Small intestine (tissue), 7 donors: ENCODE measurements around the gene CROCC. TPM values are rescaled to one million over a fixed set of nuclear protein-coding genes. Genes with fewer than 3 reads are reported as not detected.

Experiments used
- DNase-seq, 2 donors: peaks; one replicate each; pipeline versions ENCODE4 v3.0.0 to v3.0.0-alpha.2; 2013
- FAIRE-seq: peaks from 2 replicates; lab custom pipeline; 2012; peaks lifted over from hg19 to GRCh38; lab: Jason Lieb, UNC
- H3K27ac ChIP-seq, 3 donors: one replicate each; pipeline ENCODE4 v1.5.1; 2013; ENCODE audit warnings: low read length in 2 of 3, mild to moderate bottlenecking in 2 of 3, control low read depth in 1 of 3, inconsistent platforms in 1 of 3, low read depth in 1 of 3, moderate library complexity in 1 of 3
- H3K27me3 ChIP-seq, 3 donors: one replicate each; pipeline ENCODE4 v1.6.1; 2013; ENCODE audit warnings: low read length in 3 of 3, inconsistent platforms in 1 of 3; ENCODE audit not compliant: control insufficient read depth in 3 of 3, insufficient read depth in 3 of 3
- H3K36me3 ChIP-seq, 3 donors: one replicate each; pipeline ENCODE4 v1.6.1; 2013; ENCODE audit warnings: low read length in 3 of 3, inconsistent platforms in 1 of 3, low read depth in 1 of 3, mild to moderate bottlenecking in 1 of 3, moderate library complexity in 1 of 3; ENCODE audit not compliant: control insufficient read depth in 3 of 3, insufficient read depth in 2 of 3
- H3K4me1 ChIP-seq, 3 donors: one replicate each; pipeline ENCODE4 v1.6.1; 2013; ENCODE audit warnings: low read length in 2 of 3, inconsistent platforms in 1 of 3, low read depth in 1 of 3, mild to moderate bottlenecking in 1 of 3, moderate library complexity in 1 of 3; ENCODE audit not compliant: control insufficient read depth in 3 of 3, insufficient read depth in 2 of 3
- H3K4me3 ChIP-seq, 3 donors: one replicate each; pipeline ENCODE4 v1.5.1; 2013; ENCODE audit warnings: low read length in 3 of 3, control low read depth in 1 of 3, inconsistent platforms in 1 of 3, low read depth in 1 of 3, mild to moderate bottlenecking in 1 of 3, moderate library complexity in 1 of 3
- H3K9me3 ChIP-seq, 2 donors: one replicate each; pipeline ENCODE4 v1.6.1; 2013; ENCODE audit warnings: low read depth in 1 of 2, low read length in 1 of 2; ENCODE audit not compliant: control insufficient read depth in 2 of 2, insufficient read depth in 1 of 2
- WGBS, 3 donors: extraction: QIAGEN DNeasy Blood & Tissue Kit; methylation state at CpG; one replicate each; pipeline ENCODE4 v1.1.7; 2013; 5-methylcytosine and 5-hydroxymethylcytosine counted together
- polyA plus RNA-seq, 4 donors: library from polyadenylated mRNA; stranded (reverse) in 3 of 4; unstranded in 1 of 4; fragments of 200-250 nt in 3 of 4; fragments of 120-200 nt in 1 of 4; gene quantifications; one replicate each; pipeline versions ENCODE4 v1.2.1 to v1.2.3, GENCODE V29; 2013
- donor health status: healthy with polysubstance abuse.
- donor health status: control.
- donor health status: control.
- donor health status: Bipolar disorder and iron deficiency.
- donor health status: healthy.

Gene CROCC
- polyA plus RNA-seq, 4 donors: 2.7 to 19.6 (median 10.2) TPM

GRCh38 chr1:16992102-16992501, 70.4 kb downstream of the CROCC start:
- no peak for FAIRE-seq
- DNase-seq: no peak

GRCh38 chr1:16992675-16993074, 70.9 kb downstream of the CROCC start:
- no peak overlapping the region for H3K4me3 ChIP-seq
- no peak for DNase-seq
- H3K9me3 ChIP-seq: no peaks in the 10 kb centered on the region
- FAIRE-seq: no peak
- no peaks in the 10 kb centered on the region for H3K27me3 ChIP-seq
- peaks cover 0 to 69% (median 7%) of the 10 kb centered on the region in 3 donors for H3K36me3 ChIP-seq
- no peaks in the 10 kb centered on the region for H3K4me1 ChIP-seq
- 92 to 97% (median 95%) methylated on average over 9 of the region's 9 CpGs for WGBS, 3 donors
- H3K27ac ChIP-seq: no peak overlapping the region

More at GRCh38 chr1:16992102-16992501, 70.4 kb downstream of the CROCC start:
- WGBS, 3 donors: 87 to 100% (median 94%) methylated on average over 6 to 12 of the region's 12 CpGs
- Histone ChIP-seq H3K4me3 (no peak overlapping the region), H3K27me3 (no peaks in the 10 kb centered on the region), H3K27ac (no peak overlapping the region), H3K36me3 (peaks cover 0 to 74% (median 7%) of the 10 kb centered on the region in 3 donors), H3K9me3 (no peaks in the 10 kb centered on the region), H3K4me1 (no peaks in the 10 kb centered on the region)

GRCh38 chr1:16993521-16994038, 71.8 kb downstream of the CROCC start:
- 92 to 93% (median 93%) methylated on average over 10 to 15 of the region's 15 CpGs for WGBS, 3 donors

GRCh38 chr1:16996845-16997244, 75.1 kb downstream of the CROCC start:
- Histone ChIP-seq H3K27ac (no peak overlapping the region), H3K4me1 (no peaks in the 10 kb centered on the region), H3K27me3 (no peaks in the 10 kb centered on the region), H3K36me3 (peaks cover 2 to 64% (median 3%) of the 10 kb centered on the region in 3 donors), H3K9me3 (no peaks in the 10 kb centered on the region), H3K4me3 (no peak overlapping the region)
- WGBS, 3 donors: 94 to 97% (median 96%) methylated on average over 14 of the region's 14 CpGs
- FAIRE-seq: no peak
- no peak for DNase-seq

More at GRCh38 chr1:16993521-16994038, 71.8 kb downstream of the CROCC start:
- H3K36me3 ChIP-seq: peaks cover 2 to 69% (median 5%) of the 10 kb centered on the region in 3 donors
- FAIRE-seq (no peak), DNase-seq (no peak)
- no peaks in the 10 kb centered on the region for H3K9me3 ChIP-seq
- no peaks in the 10 kb centered on the region for H3K27me3 ChIP-seq
- H3K4me3 ChIP-seq: no peak overlapping the region
- no peaks in the 10 kb centered on the region for H3K4me1 ChIP-seq
- H3K27ac ChIP-seq: no peak overlapping the region

GRCh38 chr1:16998589-16998988, 76.9 kb downstream of the CROCC start:
- FAIRE-seq (no peak), DNase-seq (no peak)
- no peaks in the 10 kb centered on the region for H3K4me1 ChIP-seq
- H3K27ac ChIP-seq: no peak overlapping the region
- no peaks in the 10 kb centered on the region for H3K9me3 ChIP-seq
- H3K4me3 ChIP-seq: no peak overlapping the region
- WGBS, 3 donors: 75 to 81% (median 80%) methylated on average over 10 of the region's 10 CpGs
- peaks cover 2 to 65% (median 3%) of the 10 kb centered on the region in 3 donors for H3K36me3 ChIP-seq
- no peaks in the 10 kb centered on the region for H3K27me3 ChIP-seq

- H3K27me3 ChIP-seq: no peaks in the 10 kb centered on the region
- DNase-seq (no peak), FAIRE-seq (no peak)
- no peaks in the 10 kb centered on the region for H3K4me1 ChIP-seq
- peaks cover 2 to 70% (median 10%) of the 10 kb centered on the region in 3 donors for H3K36me3 ChIP-seq
- H3K9me3 ChIP-seq: no peaks in the 10 kb centered on the region
- no peak overlapping the region for H3K4me3 ChIP-seq
- WGBS, 3 donors: 84 to 92% (median 92%) methylated on average over 8 of the region's 8 CpGs
- H3K27ac ChIP-seq: no peak overlapping the region
These were observed 78.1 kb downstream of the CROCC start for GRCh38 chr1:16999863-17000262.

GRCh38 chr1:17001760-17002523, 80.2 kb downstream of the CROCC start:
- DNase-seq (no peak), FAIRE-seq (no peak)
- Histone ChIP-seq H3K27me3 (no peaks in the 10 kb centered on the region), H3K36me3 (peaks cover 2 to 60% (median 8%) of the 10 kb centered on the region in 3 donors), H3K4me3 (no peak overlapping the region), H3K4me1 (no peaks in the 10 kb centered on the region), H3K9me3 (no peaks in the 10 kb centered on the region), H3K27ac (no peak overlapping the region)
- 94 to 95% (median 95%) methylated on average over 18 to 19 of the region's 19 CpGs for WGBS, 3 donors

- FAIRE-seq (no peak), DNase-seq (no peak)
- H3K9me3 ChIP-seq: no peaks in the 10 kb centered on the region
- H3K36me3 ChIP-seq: peaks cover 2 to 58% (median 8%) of the 10 kb centered on the region in 3 donors
- H3K27me3 ChIP-seq: no peaks in the 10 kb centered on the region
- 87 to 96% (median 95%) methylated on average over 4 of the region's 4 CpGs for WGBS, 3 donors
- H3K4me1 ChIP-seq: no peaks in the 10 kb centered on the region
- H3K4me3 ChIP-seq: no peak overlapping the region
- no peak overlapping the region for H3K27ac ChIP-seq
These were observed 80.8 kb downstream of the CROCC start for GRCh38 chr1:17002524-17002902.
